Thymus (tissue), 14 donors: ENCODE data around the gene CPT2. TPM values are rescaled to one million over a fixed set of nuclear protein-coding genes. Genes with fewer than 3 reads are reported as not detected.

ENCODE experiments used
- DNase-seq, 9 donors: peaks; one replicate each; pipeline ENCODE4 v3.0.0-alpha.2; 2013; ENCODE audit warnings: low spot score in 9 of 9, low read depth in 6 of 9, missing footprints in 1 of 9
- H3K27ac ChIP-seq, 2 donors: one replicate each; pipeline ENCODE4 v1.5.1; 2013; ENCODE audit warnings: control low read depth in 1 of 2, low read depth in 1 of 2, low read length in 1 of 2, mild to moderate bottlenecking in 1 of 2, moderate library complexity in 1 of 2
- H3K27me3 ChIP-seq, 2 donors: one replicate each; pipeline ENCODE4 v1.5.1; 2013; ENCODE audit warnings: low read length in 1 of 2; ENCODE audit not compliant: control insufficient read depth in 2 of 2, insufficient read depth in 1 of 2
- H3K36me3 ChIP-seq, 2 donors: one replicate each; pipeline ENCODE4 v1.5.1; 2013; ENCODE audit warnings: low read length in 1 of 2, mild to moderate bottlenecking in 1 of 2, moderate library complexity in 1 of 2; ENCODE audit not compliant: control insufficient read depth in 2 of 2, insufficient read depth in 2 of 2
- H3K4me1 ChIP-seq, 2 donors: one replicate each; pipeline ENCODE4 v1.5.1; 2013; ENCODE audit warnings: low read length in 2 of 2; ENCODE audit not compliant: control insufficient read depth in 2 of 2, insufficient read depth in 2 of 2
- H3K4me3 ChIP-seq, 2 donors: one replicate each; pipeline ENCODE4 v1.5.1; 2013; ENCODE audit warnings: low read length in 2 of 2, control low read depth in 1 of 2, mild to moderate bottlenecking in 1 of 2
- H3K9me3 ChIP-seq, 2 donors: one replicate each; pipeline ENCODE4 v1.5.1; 2013; ENCODE audit warnings: low read length in 1 of 2, mild to moderate bottlenecking in 1 of 2; ENCODE audit not compliant: control insufficient read depth in 2 of 2, insufficient read depth in 1 of 2
- WGBS: extraction: QIAGEN DNeasy Blood & Tissue Kit; methylation state at CpG from one replicate; pipeline ENCODE4 v1.1.7; 2013; 5-methylcytosine and 5-hydroxymethylcytosine counted together
- long read RNA-seq, 10 donors: transcript quantifications; one replicate each; lab custom pipeline, GENCODE V29; 2026
- polyA plus RNA-seq: library from polyadenylated mRNA; stranded (reverse); fragments of 200-250 nt; gene quantifications from one replicate; pipeline ENCODE4 v1.2.3, GENCODE V29; 2013
- total RNA-seq: library from RNA; stranded (reverse); fragments of 120-200 nt; gene quantifications from one replicate; pipeline ENCODE4 v1.2.4, GENCODE V29; 2013
- donor health status: healthy.

Gene CPT2
- total RNA-seq (15.5 TPM), polyA plus RNA-seq (17.0 TPM)
- long read RNA-seq, donor 1: 0 reads
- long read RNA-seq, donor 2, full-length matches to known transcripts: 19 of 379 reads
- long read RNA-seq, donor 2, partial matches to known transcripts: 93 of 379 reads
- long read RNA-seq, donor 2, other reads (novel, unspliced or antisense): 267 of 379 reads
- long read RNA-seq, donor 3, full-length matches to known transcripts: 3 of 3 reads
- long read RNA-seq, donor 3, partial matches to known transcripts: 0 of 3 reads
- long read RNA-seq, donor 3, other reads (novel, unspliced or antisense): 0 of 3 reads
- long read RNA-seq, donor 4, full-length matches to known transcripts: 3 of 3 reads
- long read RNA-seq, donor 4, partial matches to known transcripts: 0 of 3 reads
- long read RNA-seq, donor 4, other reads (novel, unspliced or antisense): 0 of 3 reads
- long read RNA-seq, donor 5, full-length matches to known transcripts: 6 of 13 reads
- long read RNA-seq, donor 5, partial matches to known transcripts: 7 of 13 reads
- long read RNA-seq, donor 5, other reads (novel, unspliced or antisense): 0 of 13 reads
- long read RNA-seq, donor 6, partial matches to known transcripts: 5 of 7 reads
- long read RNA-seq, donor 6, other reads (novel, unspliced or antisense): 0 of 7 reads
- long read RNA-seq, donor 7, full-length matches to known transcripts: 10 of 75 reads
- long read RNA-seq, donor 7, partial matches to known transcripts: 29 of 75 reads
- long read RNA-seq, donor 7, other reads (novel, unspliced or antisense): 36 of 75 reads
- long read RNA-seq, donor 8, full-length matches to known transcripts: 5 of 5 reads
- long read RNA-seq, donor 8, partial matches to known transcripts: 0 of 5 reads
- long read RNA-seq, donor 8, other reads (novel, unspliced or antisense): 0 of 5 reads
- long read RNA-seq, donor 9, full-length matches to known transcripts: 6 of 6 reads
- long read RNA-seq, donor 9, partial matches to known transcripts: 0 of 6 reads
- long read RNA-seq, donor 9, other reads (novel, unspliced or antisense): 0 of 6 reads
- long read RNA-seq, donor 10, full-length matches to known transcripts: 6 of 6 reads
- long read RNA-seq, donor 10, partial matches to known transcripts: 0 of 6 reads
- long read RNA-seq, donor 10, other reads (novel, unspliced or antisense): 0 of 6 reads

GRCh38 chr1:53196485-53197290 is at the start of gene CPT2:
TSS of gene CPT2 (plus strand) at chr1:53196824. CDS start at chr1:53196944, 120 bp downstream.
- Histone ChIP-seq H3K36me3 (peaks cover 0 to 8% of the 10 kb centered on the region in 2 donors), H3K4me3 (peak within 1 kb of the TSS; percentile 56 to 100), H3K9me3 (no peaks in the 10 kb centered on the region), H3K27ac (peak within 1 kb of the TSS; percentile 73 to 97), H3K27me3 (no peaks in the 10 kb centered on the region), H3K4me1 (peaks cover 8 to 22% of the 10 kb centered on the region in 2 donors)
- DNase-seq: peak; percentile 53 to 94 (median 84)
- under 1% methylated on average over 57 of the region's 57 CpGs for WGBS

GRCh38 chr1:53147174-53147573 is 49.5 kb upstream of the CPT2 start:
- DNase-seq: peak in 1 of 9 donors; percentile 33
- Histone ChIP-seq H3K9me3 (no peaks in the 10 kb centered on the region), H3K4me3 (no peak overlapping the region), H3K27me3 (no peaks in the 10 kb centered on the region), H3K4me1 (peaks cover 3 to 9% of the 10 kb centered on the region in 2 donors), H3K36me3 (no peaks in the 10 kb centered on the region), H3K27ac (no peak overlapping the region)
- 82% methylated on average over 4 of the region's 4 CpGs for WGBS

DNA sequence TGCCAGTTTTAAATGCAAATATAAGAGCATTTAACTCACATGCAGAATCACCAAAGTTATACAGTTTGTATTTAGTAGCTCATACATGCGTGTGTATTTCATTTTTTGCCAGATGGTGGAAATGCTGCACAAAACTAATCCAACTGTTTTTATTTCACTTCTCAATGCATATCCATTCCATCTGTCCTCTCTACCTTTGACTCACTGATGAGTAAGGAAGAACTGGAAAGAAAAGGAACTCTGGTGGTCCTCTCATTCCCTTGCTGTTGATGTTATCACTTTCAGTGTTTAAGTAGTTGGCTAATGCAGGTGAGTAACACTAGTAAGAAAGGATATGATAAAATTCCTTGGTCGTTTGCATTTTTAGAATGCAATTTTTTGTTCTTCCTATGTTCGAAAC is 48.5 kb upstream of the CPT2 start:
- WGBS: 92% methylated on average over 3 of the region's 3 CpGs
- H3K4me3 ChIP-seq: no peak overlapping the region
- H3K27me3 ChIP-seq: no peaks in the 10 kb centered on the region
- H3K36me3 ChIP-seq: no peaks in the 10 kb centered on the region
- no peaks in the 10 kb centered on the region for H3K9me3 ChIP-seq
- H3K27ac ChIP-seq: no peak overlapping the region
- no peak for DNase-seq
- H3K4me1 ChIP-seq: peaks cover 3 to 9% of the 10 kb centered on the region in 2 donors

DNA sequence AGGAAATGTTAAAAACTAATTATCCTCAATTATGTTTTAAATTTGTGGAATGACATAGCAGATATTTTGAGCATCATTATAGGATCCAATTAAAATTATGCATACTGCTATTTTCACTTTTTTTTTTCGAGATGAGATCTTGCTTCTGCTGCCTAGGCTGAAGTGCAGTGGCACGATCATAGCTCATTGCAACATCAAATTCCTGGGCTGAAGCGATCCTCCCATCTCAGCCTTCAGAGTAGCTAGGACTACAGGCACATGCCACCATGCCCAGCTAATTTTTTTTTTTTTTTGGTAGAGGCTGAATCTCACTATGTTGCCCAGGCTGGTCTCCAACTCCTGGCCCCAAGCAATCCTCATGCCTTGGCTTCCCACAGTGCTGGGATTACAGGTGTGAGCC is 42.9 kb upstream of the CPT2 start:
- no peak overlapping the region for H3K27ac ChIP-seq
- no peaks in the 10 kb centered on the region for H3K36me3 ChIP-seq
- no peak overlapping the region for H3K4me3 ChIP-seq
- H3K9me3 ChIP-seq: no peaks in the 10 kb centered on the region
- DNase-seq: no peak
- no peaks in the 10 kb centered on the region for H3K27me3 ChIP-seq
- no peaks in the 10 kb centered on the region for H3K4me1 ChIP-seq
- 95% methylated on average over 3 of the region's 3 CpGs for WGBS

DNA sequence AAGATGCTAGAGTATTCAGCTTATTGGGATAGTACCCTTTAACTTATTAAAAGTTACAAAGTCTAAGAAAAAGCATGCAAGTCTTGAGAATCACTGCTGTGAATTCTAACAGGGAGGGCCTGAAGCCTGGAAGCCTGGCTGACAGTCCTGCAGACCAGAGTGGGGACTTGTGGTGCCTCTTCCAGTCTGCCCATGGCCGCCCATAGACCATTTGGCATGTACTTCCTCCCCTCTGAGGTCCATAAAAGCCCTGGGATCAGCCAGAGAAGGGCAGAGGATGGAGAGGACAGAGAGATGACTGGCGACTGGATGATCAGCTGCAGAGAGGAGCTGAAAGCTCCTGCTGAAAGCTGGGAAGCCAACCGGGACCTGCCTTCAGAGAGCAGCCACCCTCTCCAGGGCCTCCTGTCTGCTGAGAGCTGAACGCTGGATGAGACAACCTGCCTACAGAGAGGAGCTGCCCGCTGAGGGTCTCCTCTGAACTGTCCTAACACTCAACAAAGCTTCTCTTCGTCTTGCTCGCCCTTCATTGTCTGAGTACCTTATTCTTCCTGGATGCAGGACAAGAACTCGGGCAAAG is 41.7 kb upstream of the CPT2 start:
- Histone ChIP-seq H3K27me3 (no peaks in the 10 kb centered on the region), H3K4me1 (no peaks in the 10 kb centered on the region), H3K4me3 (no peak overlapping the region), H3K36me3 (no peaks in the 10 kb centered on the region), H3K9me3 (no peaks in the 10 kb centered on the region), H3K27ac (no peak overlapping the region)
- WGBS: 91% methylated on average over 8 of the region's 8 CpGs
- DNase-seq: no peak

DNA sequence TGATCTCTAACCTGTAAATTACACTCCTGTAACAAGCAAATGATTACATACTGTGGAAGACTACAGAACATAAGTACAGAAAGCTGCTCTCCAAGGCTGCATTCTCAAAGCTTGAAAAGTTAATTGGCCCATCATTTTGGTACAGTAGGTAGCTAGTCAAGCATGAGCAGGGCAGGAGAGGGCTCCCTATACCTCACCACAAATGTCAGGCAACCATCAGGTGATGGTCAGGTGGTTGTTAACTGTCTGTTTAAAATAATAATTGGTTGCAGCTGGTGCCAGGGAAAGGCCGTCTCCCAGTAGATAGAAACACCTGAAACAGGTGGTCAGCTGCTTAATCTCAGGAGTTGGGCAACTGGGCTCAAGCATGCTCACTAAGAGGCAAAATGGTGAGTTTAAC is 41.1 kb upstream of the CPT2 start:
- no peak for DNase-seq

GRCh38 chr1:53155945-53156344 is 40.7 kb upstream of the CPT2 start:
- Histone ChIP-seq H3K27me3 (no peaks in the 10 kb centered on the region), H3K4me1 (no peaks in the 10 kb centered on the region), H3K27ac (no peak overlapping the region), H3K36me3 (no peaks in the 10 kb centered on the region), H3K4me3 (no peak overlapping the region), H3K9me3 (no peaks in the 10 kb centered on the region)
- WGBS: 95% methylated on average over 7 of the region's 7 CpGs
- no peak for DNase-seq

More for the DNA sequence above, 41.1 kb upstream of the CPT2 start:
- Histone ChIP-seq H3K27me3 (no peaks in the 10 kb centered on the region), H3K36me3 (no peaks in the 10 kb centered on the region), H3K4me3 (no peak overlapping the region), H3K9me3 (no peaks in the 10 kb centered on the region), H3K4me1 (no peaks in the 10 kb centered on the region), H3K27ac (no peak overlapping the region)
- WGBS: 96% methylated on average over 1 of the region's 1 CpG

- H3K36me3 ChIP-seq: no peaks in the 10 kb centered on the region
- no peaks in the 10 kb centered on the region for H3K9me3 ChIP-seq
- H3K4me1 ChIP-seq: no peaks in the 10 kb centered on the region
- no peak overlapping the region for H3K4me3 ChIP-seq
- DNase-seq: no peak
- 88% methylated on average over 3 of the region's 3 CpGs for WGBS
- no peaks in the 10 kb centered on the region for H3K27me3 ChIP-seq
- no peak overlapping the region for H3K27ac ChIP-seq
Observed at GRCh38 chr1:53156783-53157182, 39.8 kb upstream of the CPT2 start.
